Upper lobe of right lung (tissue), 1 donor: ENCODE measurements around the gene NRXN3. TPM values are rescaled to one million over a fixed set of nuclear protein-coding genes. Genes with fewer than 3 reads are reported as not detected.

Experiments used
- ATAC-seq: fragments of 200-7000 bp; cut with Tn5 transposase; one replicate; pipeline ENCODE4 v1.9.1; 2020; ENCODE audit warnings: mild to moderate bottlenecking, moderate library complexity
- DNase-seq: peaks from one replicate; pipeline ENCODE4 v3.0.0-alpha.2; 2020
- H3K27ac ChIP-seq: fragments of 200-600 bp; one replicate; pipeline ENCODE4 v1.8.0; 2022
- H3K27me3 ChIP-seq: fragments of 200-600 bp; one replicate; pipeline ENCODE4 v1.8.0; 2022; ENCODE audit warnings: mild to moderate bottlenecking
- H3K36me3 ChIP-seq: fragments of 200-600 bp; one replicate; pipeline ENCODE4 v1.8.0; 2022
- H3K4me1 ChIP-seq: fragments of 200-600 bp; one replicate; pipeline ENCODE4 v1.8.0; 2022
- H3K4me3 ChIP-seq: fragments of 200-600 bp; one replicate; pipeline ENCODE4 v1.8.0; 2022; ENCODE audit warnings: mild to moderate bottlenecking
- H3K9me3 ChIP-seq: fragments of 200-600 bp; one replicate; pipeline ENCODE4 v1.8.0; 2022
- CTCF ChIP-seq: fragments of 200-600 bp; IDR thresholded peaks from one replicate; pipeline ENCODE4 v1.8.0; 2022; ENCODE audit warnings: antibody characterized with exemption
- intact Hi-C: fragments of 100-400 bp; cut with DNase I; formaldehyde crosslinking; loops from one replicate; pipeline ENCODE4 v1.11.0; 2022
- total RNA-seq: library from RNA; stranded (reverse); fragmentation: NEBNext Ultra II Directional; extraction: Animal tissue kit (Norgen Biotek cat#: 25700); gene quantifications from one replicate; pipeline ENCODE4 v1.2.1, GENCODE V29; 2021
- donor health status: DM: no; HTN: yes; CAD: no; lungs with severe emphysema.

The NRXN3 gene
- total RNA-seq, 1 donor from 2014 or later: 10.0 TPM

- intact Hi-C loops: no loop called here
- H3K27me3 ChIP-seq: no peaks in the 10 kb centered on the region
- TF ChIP-seq CTCF: no peak
- no peak for DNase-seq
- no peak overlapping the region for H3K27ac ChIP-seq
- no peaks in the 10 kb centered on the region for H3K9me3 ChIP-seq
- H3K36me3 ChIP-seq: no peaks in the 10 kb centered on the region
- ATAC-seq: no peak
- no peak overlapping the region for H3K4me3 ChIP-seq
- H3K4me1 ChIP-seq: no peaks in the 10 kb centered on the region
Observed at GRCh38 chr14:78788467-78789360, 618.5 kb downstream of the NRXN3 start.

GRCh38 chr14:78790271-78790670 is 620.1 kb downstream of the NRXN3 start:
- H3K4me1 ChIP-seq: no peaks in the 10 kb centered on the region
- DNase-seq: no peak
- H3K4me3 ChIP-seq: no peak overlapping the region
- no peak for ATAC-seq
- intact Hi-C loops: no loop called here
- no peak for TF ChIP-seq CTCF
- no peaks in the 10 kb centered on the region for H3K9me3 ChIP-seq
- H3K36me3 ChIP-seq: no peaks in the 10 kb centered on the region
- no peak overlapping the region for H3K27ac ChIP-seq
- H3K27me3 ChIP-seq: no peaks in the 10 kb centered on the region

GRCh38 chr14:78798757-78799156 is 628.6 kb downstream of the NRXN3 start:
- Histone ChIP-seq H3K27me3 (no peaks in the 10 kb centered on the region), H3K4me1 (no peaks in the 10 kb centered on the region), H3K4me3 (no peak overlapping the region), H3K36me3 (no peaks in the 10 kb centered on the region), H3K9me3 (no peaks in the 10 kb centered on the region), H3K27ac (no peak overlapping the region)
- TF ChIP-seq CTCF: no peak
- DNase-seq (no peak), ATAC-seq (no peak)
- intact Hi-C loops: no loop called here

GRCh38 chr14:78805570-78805969 is 635.4 kb downstream of the NRXN3 start:
- H3K4me1 ChIP-seq: no peaks in the 10 kb centered on the region
- intact Hi-C loops: no loop called here
- no peak overlapping the region for H3K4me3 ChIP-seq
- H3K9me3 ChIP-seq: no peaks in the 10 kb centered on the region
- no peaks in the 10 kb centered on the region for H3K27me3 ChIP-seq
- no peak for TF ChIP-seq CTCF
- no peak overlapping the region for H3K27ac ChIP-seq
- H3K36me3 ChIP-seq: no peaks in the 10 kb centered on the region
- DNase-seq: no peak
- no peak for ATAC-seq

- no peaks in the 10 kb centered on the region for H3K36me3 ChIP-seq
- DNase-seq: no peak
- no peak for ATAC-seq
- intact Hi-C loops: no loop called here
- no peak overlapping the region for H3K4me3 ChIP-seq
- no peaks in the 10 kb centered on the region for H3K4me1 ChIP-seq
- H3K27ac ChIP-seq: no peak overlapping the region
- TF ChIP-seq CTCF: no peak
- H3K9me3 ChIP-seq: no peaks in the 10 kb centered on the region
- no peaks in the 10 kb centered on the region for H3K27me3 ChIP-seq
Observed at GRCh38 chr14:78823035-78823434, 652.9 kb downstream of the NRXN3 start.
